ENCODE measurements around the gene CIITA.

Gene CIITA

GRCh38 chr16:10892782-10893318 lies 15.8 kb downstream of the CIITA start:
- TF ChIP-seq CTCF (conservative IDR thresholded peaks at IDR 0.05; ENCODE audit: low read depth, low read length): no peak
- H3K4me3 ChIP-seq (ENCODE audit: low read depth, low read length): no peak overlapping the region
- DNase-seq (ENCODE audit: low read depth): no peak

GRCh38 chr16:10895053-10895946 lies 18.3 kb downstream of the CIITA start:
- H3K4me3 ChIP-seq (ENCODE audit: low read depth, low read length): no peak overlapping the region
- TF ChIP-seq CTCF (conservative IDR thresholded peaks at IDR 0.05; ENCODE audit: low read depth, low read length): no peak
- DNase-seq (ENCODE audit: low read depth): peak; percentile 41

- no peak overlapping the region for H3K4me3 ChIP-seq (ENCODE audit: low read depth, low read length)
- no peak for DNase-seq (ENCODE audit: low read depth)
- no peak for TF ChIP-seq CTCF (conservative IDR thresholded peaks at IDR 0.05; ENCODE audit: low read depth, low read length)
Measured at GRCh38 chr16:10896165-10896564, 19.2 kb downstream of the CIITA start.

- no peak overlapping the region for H3K4me3 ChIP-seq (ENCODE audit: low read depth, low read length)
- no peak for TF ChIP-seq CTCF (conservative IDR thresholded peaks at IDR 0.05; ENCODE audit: low read depth, low read length)
- DNase-seq (ENCODE audit: low read depth): no peak
Measured at GRCh38 chr16:10896723-10897122, 19.7 kb downstream of the CIITA start.

- DNase-seq (ENCODE audit: low read depth): no peak
- TF ChIP-seq CTCF (conservative IDR thresholded peaks at IDR 0.05; ENCODE audit: low read depth, low read length): no peak
- H3K4me3 ChIP-seq (ENCODE audit: low read depth, low read length): no peak overlapping the region
Measured at GRCh38 chr16:10897134-10897533, 20.1 kb downstream of the CIITA start.

GRCh38 chr16:10902999-10903398 lies 26.0 kb downstream of the CIITA start:
- no peak overlapping the region for H3K4me3 ChIP-seq (ENCODE audit: low read depth, low read length)
- DNase-seq (ENCODE audit: low read depth): no peak
- no peak for TF ChIP-seq CTCF (conservative IDR thresholded peaks at IDR 0.05; ENCODE audit: low read depth, low read length)

GRCh38 chr16:10906482-10906881 lies 29.5 kb downstream of the CIITA start:
- no peak for DNase-seq (ENCODE audit: low read depth)
- no peak overlapping the region for H3K4me3 ChIP-seq (ENCODE audit: low read depth, low read length)
- TF ChIP-seq CTCF (conservative IDR thresholded peaks at IDR 0.05; ENCODE audit: low read depth, low read length): no peak
